ENCODE data around the gene SPTBN1. TPM values are rescaled to one million over a fixed set of nuclear protein-coding genes. Genes with fewer than 3 reads are reported as not detected.

Gene SPTBN1
- total and polyA plus RNA-seq, 2 of the 13 experiments (the other 11 are each of a cell fraction or from before 2014, with no cell fraction given) = 123 to 299 TPM

- TF ChIP-seq IRF1 (CRISPR knock-in tag; IDR thresholded peaks at IDR 0.05; ENCODE audit: low read depth) (no peak), ZSCAN31 (CRISPR knock-in tag; IDR thresholded peaks at IDR 0.05; ENCODE audit: low read depth) (peak; percentile 77; the same call in 1 of the 2 replicates), ZUFSP (CRISPR knock-in tag; IDR thresholded peaks at IDR 0.05; ENCODE audit: borderline replicate concordance) (no peak), ONECUT2 (CRISPR knock-in tag; IDR thresholded peaks at IDR 0.05) (peak; percentile 68), ZNF782 (CRISPR knock-in tag; IDR thresholded peaks at IDR 0.05; ENCODE audit: borderline replicate concordance) (no peak; the same call in 1 of the 2 replicates), HNF4G (IDR thresholded peaks at IDR 0.05; ENCODE audit: borderline replicate concordance, low read depth, low read length) (peak; percentile 89), HNF4G (CRISPR knock-in tag; IDR thresholded peaks at IDR 0.05; ENCODE audit: borderline replicate concordance, low read depth) (peak; percentile 67; the same call in 1 of the 2 replicates), DRAP1 (CRISPR knock-in tag; IDR thresholded peaks at IDR 0.05) (peak; percentile 44; the same call in 1 of the 2 replicates), ZNF17 (CRISPR knock-in tag; IDR thresholded peaks at IDR 0.05) (no peak), ZSCAN29 (CRISPR knock-in tag; conservative IDR thresholded peaks at IDR 0.05) (0 out of 2 replicates have a peak, but pooled peaks have one; percentile 73), ELF4 (CRISPR knock-in tag; IDR thresholded peaks at IDR 0.05; ENCODE audit: borderline replicate concordance) (0 out of 2 replicates have a peak, but pooled peaks have one; percentile 69), E2F1 (CRISPR knock-in tag; IDR thresholded peaks at IDR 0.05) (peak; percentile 47; the same call in 1 of the 2 replicates), KLF16 (CRISPR knock-in tag; IDR thresholded peaks at IDR 0.05) (peak in 1 of 2 experiments; percentile 90; a peak in 2 of 4 replicates), PHF5A (CRISPR knock-in tag; IDR thresholded peaks at IDR 0.05; ENCODE audit: low read depth, unreplicated experiment) (peak; percentile 95), ZNF317 (CRISPR knock-in tag; IDR thresholded peaks at IDR 0.05) (peak; percentile 85; the same call in 1 of the 2 replicates), SALL2 (CRISPR knock-in tag; IDR thresholded peaks at IDR 0.05) (no peak), HHEX (CRISPR knock-in tag; IDR thresholded peaks at IDR 0.05) (0 out of 2 replicates have a peak, but pooled peaks have one; percentile 40), NR3C1 (CRISPR knock-in tag; IDR thresholded peaks at IDR 0.05) (no peak), ZNF556 (CRISPR knock-in tag; IDR thresholded peaks at IDR 0.05; ENCODE audit: borderline replicate concordance) (peak; percentile 44; the same call in 1 of the 2 replicates), REPIN1 (CRISPR knock-in tag; IDR thresholded peaks at IDR 0.05; ENCODE audit: borderline replicate concordance, low read depth) (peak; percentile 89), SKI (IDR thresholded peaks at IDR 0.05; ENCODE audit: partially characterized antibody) (peak; percentile 60), KDM1A (CRISPR knock-in tag; IDR thresholded peaks at IDR 0.05) (peak; percentile 74; the same call in 1 of the 2 replicates), KAT7 (CRISPR knock-in tag; IDR thresholded peaks at IDR 0.05; ENCODE audit: borderline replicate concordance) (no peak), MYPOP (CRISPR knock-in tag; IDR thresholded peaks at IDR 0.05) (peak; percentile 79; the same call in 1 of the 2 replicates)
Measured at GRCh38 chr2:54669677-54670484, 213.8 kb downstream of the SPTBN1 start (continued).
